Kidney capillary endothelial cell (primary cell): ENCODE results near the gene MAP3K7.

Experiments used
- DNase-seq: peaks from one replicate; pipeline ENCODE4 v3.0.0-alpha.2; 2018; ENCODE audit warnings: low spot score

Gene MAP3K7

DNA sequence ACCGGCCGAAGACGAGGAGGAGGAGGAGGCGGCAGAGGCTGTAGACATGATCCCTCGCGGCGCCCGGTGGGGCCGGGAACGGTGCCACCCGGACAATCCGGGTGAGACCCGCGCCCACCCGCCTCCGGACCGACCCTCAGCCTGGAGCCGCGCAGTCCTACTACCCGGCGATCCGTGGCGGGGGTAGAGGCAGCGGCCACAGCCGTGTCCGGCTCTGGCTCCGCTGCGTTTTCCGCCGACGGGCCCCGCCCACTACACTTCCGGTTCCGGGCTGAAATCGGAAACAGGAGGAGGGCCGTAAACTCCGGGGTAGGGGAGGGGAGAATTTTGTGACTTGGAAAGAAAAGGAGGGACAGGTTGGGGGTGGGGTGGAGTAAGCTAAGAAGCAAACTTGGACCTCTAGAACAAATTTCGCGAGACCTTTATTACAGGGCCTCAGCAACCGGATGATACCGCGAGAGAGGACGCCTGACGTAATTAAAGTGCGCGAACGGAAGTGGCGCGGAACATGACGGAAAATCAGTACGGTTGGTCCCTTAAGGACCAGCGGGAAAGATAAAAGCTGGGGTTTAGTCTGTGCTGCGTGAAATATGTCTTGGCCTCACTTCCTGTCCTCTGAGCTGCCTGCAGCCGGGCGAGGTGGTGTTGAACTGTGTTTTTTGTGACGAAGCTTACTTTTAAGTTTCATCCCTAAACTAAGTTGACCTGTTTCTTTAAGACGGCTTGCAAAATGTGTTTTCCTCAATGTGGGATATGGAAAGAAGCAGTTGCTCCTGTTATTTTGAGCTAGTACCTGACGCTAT, at the start of gene MAP3K7:
TSS of gene MAP3K7 (minus strand) at position 237 of the 803 bp plus-strand sequence. CDS start at position 48, 189 bp downstream.
- peak; percentile 95 for DNase-seq

DNA sequence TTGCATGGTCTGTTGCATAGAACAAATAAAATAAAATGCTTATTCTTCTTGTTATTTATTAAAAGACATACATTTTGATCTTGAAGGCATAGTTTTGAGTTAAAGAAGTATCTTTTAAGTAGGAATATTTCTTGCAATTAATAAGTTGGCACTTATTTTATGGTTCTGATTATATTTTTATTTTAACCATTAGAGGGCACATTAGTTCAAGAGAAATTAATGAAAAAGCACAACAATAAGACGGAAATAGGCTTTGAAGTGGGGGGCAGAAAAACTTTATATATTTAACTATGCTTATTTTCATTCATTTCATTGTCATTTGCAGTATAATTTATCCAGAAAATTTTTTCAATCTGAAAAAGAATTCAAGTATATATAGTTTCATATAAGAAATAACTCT, 44.2 kb upstream of the MAP3K7 start:
- no peak for DNase-seq

DNA sequence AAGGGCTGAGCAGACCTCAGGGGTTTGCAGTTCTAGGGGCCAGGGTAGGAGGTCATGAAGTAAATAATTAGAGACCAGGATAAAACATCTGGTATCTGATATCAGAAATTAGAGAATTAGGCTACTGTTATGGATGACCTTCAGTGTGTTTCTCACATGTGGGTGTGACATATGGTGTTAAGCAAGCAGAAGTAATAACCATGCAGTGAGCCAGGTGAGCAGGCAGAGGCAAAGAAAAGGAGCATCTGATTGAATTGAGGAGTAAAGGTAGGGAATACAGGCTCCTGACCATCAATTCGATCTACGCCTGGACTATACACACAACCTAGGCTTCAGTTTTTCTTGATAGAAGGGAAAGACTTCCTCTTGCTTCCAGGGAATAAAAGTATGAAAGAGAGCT, 34.7 kb upstream of the MAP3K7 start:
- no peak for DNase-seq

DNA sequence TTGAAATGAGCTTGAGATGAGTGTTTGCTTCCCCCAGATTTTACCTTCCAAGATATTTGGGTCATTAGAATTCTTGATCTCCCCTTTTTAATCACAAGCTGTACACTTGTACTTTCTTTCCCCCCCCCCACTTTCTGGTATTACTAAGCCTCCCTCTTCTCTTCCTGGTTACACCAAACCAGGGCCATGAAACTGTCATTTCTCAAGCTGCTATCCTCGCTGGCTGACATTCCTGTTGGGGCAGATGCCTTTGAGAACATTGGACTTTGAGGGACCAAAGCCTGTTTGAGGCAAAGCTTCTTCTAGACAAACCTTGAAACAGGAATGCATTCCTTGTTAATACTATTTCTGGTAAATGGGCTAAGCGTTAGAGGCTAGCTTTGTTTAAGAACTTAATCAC, 32.3 kb upstream of the MAP3K7 start:
- no peak for DNase-seq

DNA sequence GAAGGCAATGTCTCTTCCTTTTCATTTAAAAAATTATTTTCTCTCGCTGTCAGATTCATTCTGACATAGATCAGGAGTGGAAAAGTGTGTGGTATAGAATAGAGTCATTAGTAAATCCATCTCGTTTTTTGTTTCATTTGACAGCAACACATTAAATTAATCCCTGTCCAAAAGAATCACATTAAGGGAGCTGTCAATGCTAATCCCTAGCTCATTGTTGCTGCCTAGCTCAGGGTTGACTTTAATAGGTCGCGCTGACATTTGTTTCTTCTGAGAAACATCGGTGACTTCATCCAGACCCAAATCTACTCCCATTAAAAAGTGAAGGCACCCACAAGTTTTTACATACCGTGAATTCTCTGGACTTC, 25.4 kb upstream of the MAP3K7 start:
- no peak for DNase-seq

DNA sequence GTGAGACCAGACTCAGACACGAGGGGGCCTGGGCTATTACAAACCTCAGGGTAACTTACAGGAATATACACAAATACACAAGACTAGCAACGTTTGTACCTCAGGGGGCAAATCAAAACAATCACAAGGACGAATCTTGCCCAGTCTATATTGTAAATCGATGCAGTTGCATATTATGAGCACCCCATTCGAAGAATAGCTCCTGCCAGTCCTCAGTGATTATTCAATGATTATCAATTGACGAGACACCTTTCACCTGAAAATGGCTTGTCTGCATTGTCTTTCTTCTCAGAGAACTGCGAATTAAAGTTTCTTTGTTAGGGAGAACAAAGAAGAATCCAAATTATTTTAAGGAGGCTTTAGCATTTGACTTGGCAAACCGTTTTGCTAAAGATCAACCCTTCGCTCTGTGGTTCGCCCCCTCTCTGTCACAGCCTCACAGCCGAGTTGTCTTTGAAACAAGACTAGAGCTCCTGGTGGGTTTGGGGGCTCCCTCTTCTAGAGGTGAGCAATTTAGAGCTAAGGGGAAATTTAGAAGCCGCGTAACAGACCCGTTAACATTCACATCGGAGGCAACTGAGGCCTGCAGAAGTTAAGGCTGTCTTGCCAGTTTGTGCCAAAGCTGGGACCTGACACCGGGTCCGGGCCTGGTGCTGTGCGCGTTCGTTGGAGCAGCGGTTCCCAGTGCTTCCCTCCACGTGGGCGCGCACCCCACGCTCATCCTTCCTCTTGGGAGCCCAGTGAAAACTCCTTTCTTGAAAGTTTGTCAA, 24.9 kb upstream of the MAP3K7 start:
- no peak for DNase-seq

DNA sequence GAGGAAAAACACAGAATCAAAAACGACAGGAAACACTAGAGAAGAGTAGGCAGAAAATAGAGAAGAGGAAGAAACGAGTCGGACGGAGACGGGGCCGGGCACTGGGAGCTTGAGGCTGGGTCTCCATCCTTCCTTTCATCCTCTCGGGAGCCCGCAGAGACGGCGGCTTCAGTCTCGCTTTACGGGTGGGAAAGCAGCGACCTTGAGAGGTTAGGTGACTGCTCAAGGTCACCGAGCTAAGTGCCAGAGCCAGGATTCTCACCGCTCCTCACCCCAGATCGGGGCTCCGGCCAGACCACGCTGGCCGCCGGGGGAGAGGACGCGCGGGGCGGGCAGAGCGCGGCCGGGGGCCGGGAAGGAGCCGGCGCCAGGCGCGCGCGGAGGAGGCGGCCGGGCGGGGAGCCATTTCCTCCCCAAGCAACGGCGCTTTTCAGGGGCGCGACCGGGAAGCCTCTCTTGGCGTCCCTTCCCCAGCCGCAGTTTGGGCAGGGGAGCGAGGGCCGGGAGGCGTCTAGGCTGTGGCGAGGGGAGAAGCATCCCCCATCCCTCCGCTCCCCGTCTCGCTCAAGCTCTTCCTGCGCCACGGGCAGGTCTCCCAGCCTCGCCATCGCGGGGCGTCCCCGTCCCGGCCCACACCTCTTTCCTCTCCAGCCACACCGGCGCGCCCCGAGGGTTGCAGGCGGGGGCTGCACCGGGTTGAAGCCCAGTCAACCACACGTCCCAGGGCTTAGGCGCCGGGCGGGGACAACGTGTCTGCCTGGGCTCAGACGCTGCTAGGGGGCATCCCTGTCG, 24.1 kb upstream of the MAP3K7 start:
- DNase-seq: peak; percentile 44

DNA sequence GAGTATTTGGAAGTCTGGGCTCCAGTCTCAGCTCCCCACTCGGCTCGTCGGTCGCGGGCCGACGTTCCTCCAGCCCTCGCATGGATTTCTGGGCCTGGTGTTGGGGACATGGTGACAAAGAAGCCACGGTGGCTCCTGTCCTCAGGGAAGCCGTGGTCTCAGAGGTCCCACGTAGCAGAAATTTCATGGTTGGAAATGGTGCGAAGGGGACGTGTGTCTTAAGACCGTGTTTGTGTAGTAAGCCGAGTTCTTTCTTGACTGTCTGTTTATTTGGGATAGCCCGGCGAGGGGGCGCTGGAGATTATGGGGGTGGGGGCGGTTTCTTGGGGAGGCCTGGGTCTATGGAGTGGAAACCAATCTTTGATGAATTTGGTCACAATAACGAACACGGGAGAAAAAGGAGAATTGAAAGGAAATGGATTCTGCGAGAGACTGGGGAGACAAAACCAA, 23.5 kb upstream of the MAP3K7 start:
- DNase-seq: peak; percentile 38

DNA sequence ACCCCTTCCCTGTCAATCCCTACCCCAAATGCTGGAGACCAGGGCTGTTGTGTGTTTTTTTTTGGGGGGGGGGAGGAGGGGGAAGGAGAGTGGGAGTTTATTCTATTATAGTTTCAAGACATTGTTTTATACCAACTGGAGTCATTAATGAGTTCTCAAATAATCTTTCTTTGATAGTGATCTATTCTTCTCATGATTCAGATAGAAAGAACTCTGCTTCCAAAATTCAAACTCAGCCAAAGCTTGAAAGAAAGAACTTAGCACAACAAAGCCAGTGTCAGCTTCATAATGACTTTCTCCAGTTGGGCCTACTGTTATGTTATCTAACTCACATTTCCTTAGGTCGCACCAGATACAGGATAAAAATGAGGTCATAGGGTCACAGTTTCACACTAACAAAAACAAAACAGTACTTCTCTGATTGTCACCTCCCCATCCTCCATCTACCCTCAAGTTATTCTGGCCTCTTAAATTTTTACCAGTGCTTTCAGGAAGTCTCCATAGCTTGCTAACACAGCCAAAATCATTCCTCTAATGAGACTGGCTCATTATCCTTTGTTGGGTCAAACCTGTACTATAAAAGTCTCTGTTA, 19.0 kb upstream of the MAP3K7 start:
- DNase-seq: no peak

DNA sequence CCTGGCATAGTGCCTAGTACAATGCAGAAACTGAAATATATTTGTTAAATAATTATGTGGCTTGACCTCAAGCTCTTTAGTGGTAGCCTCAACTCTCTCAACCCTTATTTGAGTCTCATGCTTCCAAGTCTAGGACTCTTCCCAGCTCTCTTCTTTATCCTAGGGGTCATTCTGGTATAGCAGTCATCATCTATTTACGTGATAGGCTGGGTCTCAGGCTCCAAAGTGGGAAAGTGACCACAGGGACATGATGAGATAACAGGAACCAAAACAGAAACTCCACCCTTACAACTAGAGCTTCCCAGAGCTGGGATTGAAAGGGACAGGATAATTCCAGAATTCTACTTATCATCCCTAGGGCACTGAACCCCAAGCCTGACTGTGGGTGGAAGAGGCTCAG, 17.7 kb upstream of the MAP3K7 start:
- DNase-seq: no peak

DNA sequence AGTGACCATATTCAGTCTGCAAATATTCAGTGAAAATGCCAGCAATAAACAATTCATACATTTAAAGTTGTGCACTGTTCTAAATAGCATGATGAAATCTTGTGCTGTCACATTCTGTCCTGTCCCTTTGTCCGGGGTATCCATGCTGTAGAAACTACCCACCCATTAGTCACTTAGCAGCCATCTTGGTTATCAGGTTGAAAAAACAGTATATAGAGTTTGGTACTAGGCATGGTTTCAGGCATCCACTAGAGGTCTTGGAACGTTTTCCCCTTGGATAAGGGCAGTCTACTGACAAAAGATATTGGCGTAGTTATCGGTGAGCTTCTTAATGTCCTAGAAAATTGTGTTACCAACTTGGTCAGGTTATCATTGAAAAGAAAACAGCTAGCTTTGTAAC, 12.3 kb upstream of the MAP3K7 start:
- DNase-seq: no peak

DNA sequence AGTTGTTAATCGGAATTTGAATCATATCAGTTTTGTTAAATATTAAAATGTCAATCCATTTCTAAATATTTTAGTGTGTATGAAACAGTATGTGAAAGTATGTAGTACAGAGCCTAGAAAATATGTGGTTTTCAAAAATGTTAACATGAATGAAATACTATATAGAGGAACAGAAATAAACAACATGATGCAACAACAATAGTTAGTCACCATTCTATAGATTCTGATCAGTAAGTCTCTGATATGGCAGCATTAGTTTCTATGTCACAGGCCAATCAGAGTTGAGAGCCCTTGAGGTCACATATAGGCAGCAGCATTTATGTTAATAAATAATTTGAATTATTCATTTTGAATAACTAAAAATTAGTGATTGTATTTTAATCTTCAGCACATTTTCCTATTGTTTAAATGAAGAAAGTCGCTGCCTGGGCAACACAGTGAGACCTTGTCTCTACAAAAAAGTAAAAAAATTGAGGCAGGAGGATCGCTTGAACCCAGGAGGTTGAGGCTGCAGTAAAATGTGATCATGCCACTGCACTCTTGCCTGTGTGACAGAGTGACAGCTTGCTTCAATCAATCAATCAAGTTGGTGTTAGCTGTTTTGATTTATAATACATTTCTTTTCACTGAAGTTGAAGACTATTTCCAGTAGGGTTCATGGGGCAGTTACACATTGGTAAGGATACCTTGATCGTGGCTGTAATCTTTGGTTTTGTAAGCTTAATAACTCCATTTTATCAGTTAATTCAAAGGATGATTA, 11.5 kb upstream of the MAP3K7 start:
- DNase-seq: no peak

DNA sequence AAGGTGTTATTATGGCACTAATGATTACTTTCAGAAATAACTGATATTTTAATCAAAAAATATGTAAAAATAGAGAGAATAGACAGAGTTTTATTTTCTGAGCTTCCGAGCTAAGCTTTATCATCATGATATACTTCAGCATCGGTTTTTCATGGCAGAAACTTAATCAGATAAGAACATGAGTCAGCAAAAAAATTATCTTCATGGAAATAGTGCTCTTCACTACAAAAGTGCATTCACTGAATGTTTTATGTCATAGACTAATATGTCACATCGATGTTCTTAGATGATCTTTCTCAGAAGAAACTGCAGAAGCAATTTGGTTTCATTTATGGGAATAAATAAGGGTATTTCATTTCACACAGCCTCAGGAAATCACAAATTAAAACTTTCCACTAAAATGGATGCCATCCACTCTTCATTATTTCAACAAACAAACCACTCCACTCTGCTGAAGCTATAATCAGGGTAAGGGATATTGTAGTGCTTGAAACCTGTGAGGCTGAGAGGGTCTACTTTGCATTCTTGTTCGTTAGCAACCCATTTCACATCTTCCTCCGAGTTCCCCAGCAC, 10.2 kb upstream of the MAP3K7 start:
- no peak for DNase-seq

DNA sequence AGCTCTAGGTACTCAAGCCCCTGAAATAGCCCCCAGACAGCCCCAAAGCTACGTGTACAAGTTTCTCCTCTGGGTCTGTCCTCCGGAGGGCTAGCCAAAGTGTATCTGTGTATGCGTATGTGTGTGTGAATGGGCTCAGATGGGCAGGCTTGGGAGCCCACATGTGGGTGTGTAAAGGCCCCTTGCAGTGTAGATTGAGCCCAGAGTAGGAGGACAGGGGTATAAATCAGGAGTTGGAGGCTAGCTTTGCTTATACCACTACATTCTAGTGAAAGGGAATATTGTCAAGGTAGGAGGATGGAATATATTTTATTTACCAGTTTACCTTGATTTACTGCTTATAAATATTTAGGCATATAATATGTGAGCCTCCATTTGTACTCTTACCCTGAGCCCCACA, 9.0 kb upstream of the MAP3K7 start:
- no peak for DNase-seq

DNA sequence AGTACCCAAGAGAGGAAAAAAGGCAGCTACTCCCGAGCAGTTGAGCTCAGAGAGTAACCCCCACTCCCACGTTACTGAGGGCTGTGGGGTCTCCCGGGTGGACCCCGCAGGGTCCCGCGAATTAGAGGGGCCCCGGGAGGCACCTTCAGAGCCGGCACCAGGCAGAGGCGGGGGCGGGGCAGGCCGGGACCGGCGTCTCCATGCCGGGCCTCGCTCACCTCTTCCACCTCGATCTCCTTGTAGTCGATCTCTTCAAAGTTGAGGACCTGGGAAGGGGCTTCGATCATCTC, 381 bp downstream of the MAP3K7 start:
- no peak for DNase-seq

DNA sequence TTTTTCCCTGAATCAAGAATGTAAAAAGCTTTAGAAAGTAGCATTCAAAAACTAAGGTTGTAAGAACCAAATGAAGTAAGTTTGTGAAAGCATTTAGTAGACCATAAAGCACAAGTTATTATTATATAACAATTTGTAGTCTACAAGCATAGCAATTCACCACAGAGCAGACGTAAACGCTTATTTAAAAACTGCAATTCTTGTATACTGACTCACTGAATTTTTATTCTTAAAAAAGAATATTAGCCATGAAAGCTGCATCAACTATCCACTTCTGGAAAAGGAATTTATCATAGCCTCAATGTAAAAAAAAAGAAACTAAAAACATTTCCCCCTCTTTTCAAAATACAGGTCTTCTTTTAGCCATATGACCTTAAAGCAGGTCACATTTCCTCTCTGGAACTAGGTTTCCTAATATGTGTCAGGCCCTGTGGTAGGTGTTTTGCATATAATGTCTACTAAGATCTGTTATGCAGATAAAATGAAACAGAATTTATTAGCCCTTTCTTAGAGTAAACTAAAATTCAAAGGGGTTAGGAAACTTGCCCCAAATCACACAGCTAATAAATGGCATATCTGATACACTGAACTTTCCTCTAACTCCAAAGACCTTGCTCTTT, 2.1 kb downstream of the MAP3K7 start:
- DNase-seq: no peak

DNA sequence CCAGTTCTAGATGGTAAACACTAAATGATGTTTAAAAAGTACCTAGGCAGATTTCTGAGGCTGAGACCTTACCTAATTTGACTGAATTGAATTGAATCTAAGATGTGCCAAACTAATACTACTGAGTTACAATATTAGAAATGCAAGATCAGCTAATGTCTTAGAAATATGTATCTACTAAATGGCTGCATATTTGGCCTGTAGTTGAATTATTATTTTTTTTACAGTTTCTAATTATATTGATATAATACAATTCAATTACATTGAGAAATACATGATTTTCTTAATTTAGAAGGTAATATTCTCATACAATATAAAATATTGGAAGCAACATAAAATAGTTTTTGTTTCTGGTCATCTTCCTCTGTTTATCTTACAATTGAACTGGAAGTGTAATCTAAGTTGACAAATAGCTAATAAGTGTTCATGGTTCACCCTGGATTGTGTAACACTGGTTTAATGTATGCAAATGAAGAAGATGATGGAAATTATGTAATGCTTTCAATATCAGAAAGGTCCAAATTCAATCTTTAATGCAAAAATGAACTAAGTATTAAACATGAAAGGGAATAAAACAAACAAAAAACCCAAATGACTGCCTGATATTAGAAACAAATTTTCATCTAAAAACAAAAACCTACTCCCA, 2.9 kb downstream of the MAP3K7 start:
- DNase-seq: no peak

DNA sequence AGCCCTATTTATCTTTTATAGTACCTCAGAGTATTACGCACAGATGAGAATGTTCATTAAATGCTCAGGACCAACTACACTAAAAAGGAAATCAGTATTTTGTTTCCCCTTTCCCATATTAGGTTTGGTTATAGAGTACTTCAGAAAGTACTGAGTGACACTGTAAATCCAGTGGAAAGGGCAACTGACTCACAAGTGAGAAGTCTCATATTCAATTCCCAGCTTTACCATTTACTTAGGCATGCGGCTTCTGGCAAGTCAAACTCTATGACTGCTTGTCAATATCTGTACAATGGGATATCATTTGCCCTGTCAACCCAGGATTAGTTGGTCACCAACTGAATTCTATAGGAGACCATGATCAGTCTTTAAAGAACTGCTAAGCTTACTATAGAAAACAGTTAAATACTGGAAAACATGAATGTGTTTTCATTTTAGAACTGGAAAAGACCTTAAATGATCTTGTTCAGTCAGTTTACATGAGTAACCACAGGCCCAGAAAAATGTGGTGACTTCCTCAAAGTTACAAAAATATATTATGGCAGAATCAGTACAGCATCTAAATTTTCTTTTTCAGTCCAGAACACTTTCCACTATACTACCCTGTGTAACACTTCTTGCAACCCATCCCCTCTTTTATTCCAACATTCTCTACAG, 3.6 kb downstream of the MAP3K7 start:
- no peak for DNase-seq

DNA sequence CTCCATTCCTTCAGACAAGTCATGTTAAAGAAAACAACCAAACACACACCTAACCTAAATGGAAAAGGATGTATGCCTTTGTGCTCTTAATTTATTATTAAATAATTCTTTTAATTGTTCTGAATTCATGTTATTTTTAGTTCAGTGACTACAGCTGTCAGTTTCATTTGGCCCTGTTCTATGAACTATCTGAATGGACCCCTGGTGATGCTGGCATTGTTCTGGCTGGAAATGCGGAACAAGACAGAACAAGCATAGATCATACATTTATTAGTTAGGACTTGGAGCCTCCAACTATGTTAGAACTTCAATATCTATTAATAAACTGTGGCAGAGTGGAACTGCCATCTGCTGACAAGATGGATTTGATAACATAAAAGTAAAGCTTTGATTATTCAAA, 5.7 kb downstream of the MAP3K7 start:
- DNase-seq: no peak
